ENCODE data around the gene TRAPPC14. TPM values are rescaled to one million over a fixed set of nuclear protein-coding genes. Genes with fewer than 3 reads are reported as not detected.
A peak's percentile ranks its signal among the peaks of the same experiment; 100 is the strongest.

TRAPPC14 gene
- total and polyA plus RNA-seq, 4 experiments from 2014 or later = 1.4 to 73.0 (median 37.1) TPM

- intact Hi-C loops (cut with micrococcal nuclease) = loop anchor here (2.0 kb wide), 1 partner anchor 18 kb away; the partner anchor contains the start of gene LAMTOR4
- peaks cover 54 to 88% (median 70%) of the 10 kb centered on the region in 4 donors for H3K4me1 Mint-ChIP-seq
- H3K36me3 Mint-ChIP-seq = peaks cover 0 to 4% of the 10 kb centered on the region in 2 donors
- peak overlapping the region; percentile 87 to 94 (median 90) for H3K4me3 Mint-ChIP-seq
- CTCF ChIA-PET (ENCODE audit: partially characterized antibody) = interaction anchor here (0.8 to 2.6 kb wide), 9 partner anchors 9 to 51 kb away, joined by 3 to 13 read pairs (median 5); partner anchors contain the start of gene GPC2
- POLR2A ChIA-PET (ENCODE audit: partially characterized antibody) = interaction anchor here (0.8 to 6.9 kb wide), 9 partner anchors 10 to 66 kb away, joined by 3 to 95 read pairs (median 6); partner anchors contain the start of genes AP4M1, GPC2, LAMTOR4 and MCM7
- peaks cover 0 to 2% (median 0%) of the 10 kb centered on the region in 8 donors for H3K9me3 Mint-ChIP-seq
- H3K27ac ChIP-seq (ENCODE audit: low read depth, low read length) = peak overlapping the region; percentile 29
- H3K36me3 ChIP-seq (ENCODE audit: insufficient read depth, low read length) = no peaks in the 10 kb centered on the region
- no peak for DNase-seq
- H3K4me3 ChIP-seq (ENCODE audit: low read length in 2 of 2) = peak overlapping the region in 1 of 2 donors; percentile 38
- no peaks in the 10 kb centered on the region for H3K27me3 ChIP-seq (ENCODE audit: insufficient read depth, low read length)
- H3K9me3 ChIP-seq (ENCODE audit: control insufficient read depth in 1 of 2, low read length in 2 of 2) = no peaks in the 10 kb centered on the region
- peaks cover 2 to 4% of the 10 kb centered on the region in 2 donors for H3K27me3 Mint-ChIP-seq
- H3K27ac Mint-ChIP-seq = peak overlapping the region; percentile 81 to 96 (median 91)
- H3K4me1 ChIP-seq (ENCODE audit: insufficient read depth, low read length) = peaks cover 84% of the 10 kb centered on the region
Measured at GRCh38 chr7:100166970-100167911, 8.7 kb upstream of the TRAPPC14 start.

GRCh38 chr7:100166317-100166940 lies 7.9 kb upstream of the TRAPPC14 start:
- Histone ChIP-seq H3K9me3 (ENCODE audit: control insufficient read depth in 1 of 2, low read length in 2 of 2) (no peaks in the 10 kb centered on the region), H3K27ac (ENCODE audit: low read depth, low read length) (peak overlapping the region; percentile 29), H3K27me3 (ENCODE audit: insufficient read depth, low read length) (no peaks in the 10 kb centered on the region), H3K4me1 (ENCODE audit: insufficient read depth, low read length) (peaks cover 79% of the 10 kb centered on the region), H3K4me3 (ENCODE audit: low read length in 2 of 2) (peak overlapping the region in 1 of 2 donors; percentile 4), H3K36me3 (ENCODE audit: insufficient read depth, low read length) (no peaks in the 10 kb centered on the region)
- Mint-ChIP-seq H3K4me3 (peak overlapping the region; percentile 84 to 94 (median 89)), H3K36me3 (peaks cover 0 to 4% of the 10 kb centered on the region in 2 donors), H3K9me3 (peaks cover 0 to 2% (median 0%) of the 10 kb centered on the region in 8 donors), H3K27me3 (peaks cover 0 to 4% of the 10 kb centered on the region in 2 donors), H3K27ac (peak overlapping the region; percentile 81 to 96 (median 92)), H3K4me1 (peaks cover 54 to 87% (median 69%) of the 10 kb centered on the region in 4 donors)
- POLR2A ChIA-PET (ENCODE audit: partially characterized antibody) = interaction anchor here (0.5 to 6.9 kb wide), 8 partner anchors 9 to 100 kb away, joined by 3 to 95 read pairs (median 9); partner anchors contain the start of genes GPC2, LAMTOR4, STAG3 and TRAPPC14
- intact Hi-C loops (cut with micrococcal nuclease) = loop anchor here (2.0 kb wide), 1 partner anchor 18 kb away; the partner anchor contains the start of gene LAMTOR4
- CTCF ChIA-PET (ENCODE audit: partially characterized antibody) = interaction anchor here (0.8 to 2.6 kb wide), 8 partner anchors 10 to 51 kb away, joined by 3 to 13 read pairs (median 5); partner anchors contain the start of gene GPC2
- DNase-seq = peak; percentile 42 to 65 (median 53)

GRCh38 chr7:100163871-100164270 lies 5.3 kb upstream of the TRAPPC14 start:
- Mint-ChIP-seq H3K4me3 (peak overlapping the region in 5 of 8 donors; percentile 25 to 81 (median 47)), H3K9me3 (peaks cover 0 to 2% (median 0%) of the 10 kb centered on the region in 8 donors), H3K36me3 (peaks cover 0 to 5% of the 10 kb centered on the region in 2 donors), H3K27ac (peak overlapping the region; percentile 84 to 97 (median 92)), H3K4me1 (peaks cover 49 to 85% (median 59%) of the 10 kb centered on the region in 4 donors), H3K27me3 (no peaks in the 10 kb centered on the region)
- Histone ChIP-seq H3K27ac (ENCODE audit: low read depth, low read length) (peak overlapping the region; percentile 31), H3K4me1 (ENCODE audit: insufficient read depth, low read length) (peaks cover 61% of the 10 kb centered on the region), H3K4me3 (ENCODE audit: low read length in 2 of 2) (peak overlapping the region in 1 of 2 donors; percentile 30), H3K9me3 (ENCODE audit: control insufficient read depth in 1 of 2, low read length in 2 of 2) (no peaks in the 10 kb centered on the region), H3K36me3 (ENCODE audit: insufficient read depth, low read length) (no peaks in the 10 kb centered on the region), H3K27me3 (ENCODE audit: insufficient read depth, low read length) (no peaks in the 10 kb centered on the region)
- intact Hi-C loops (cut with micrococcal nuclease) = no loop called here
- CTCF ChIA-PET (ENCODE audit: partially characterized antibody) = interaction anchor here (0.7 to 2.0 kb wide), 5 partner anchors 16 to 36 kb away, joined by 3 to 6 read pairs (median 3); no protein-coding TSS in a partner anchor
- no peak for DNase-seq
- POLR2A ChIA-PET (ENCODE audit: partially characterized antibody) = interaction anchor here (0.9 to 6.9 kb wide), 8 partner anchors 8 to 58 kb away, joined by 3 to 95 read pairs (median 4); partner anchors contain the start of genes GPC2, LAMTOR4 and STAG3

- Mint-ChIP-seq H3K4me3 (peak overlapping the region; percentile 59 to 83 (median 78)), H3K36me3 (peaks cover 0 to 4% of the 10 kb centered on the region in 2 donors), H3K27ac (peak overlapping the region; percentile 83 to 97 (median 92)), H3K27me3 (no peaks in the 10 kb centered on the region), H3K9me3 (peaks cover 0 to 2% (median 0%) of the 10 kb centered on the region in 8 donors), H3K4me1 (peaks cover 42 to 82% (median 52%) of the 10 kb centered on the region in 4 donors)
- H3K27ac ChIP-seq (ENCODE audit: low read depth, low read length) = peak overlapping the region; percentile 31
- no peaks in the 10 kb centered on the region for H3K36me3 ChIP-seq (ENCODE audit: insufficient read depth, low read length)
- H3K4me3 ChIP-seq (ENCODE audit: low read length in 2 of 2) = peak overlapping the region in 1 of 2 donors; percentile 30
- H3K9me3 ChIP-seq (ENCODE audit: control insufficient read depth in 1 of 2, low read length in 2 of 2) = no peaks in the 10 kb centered on the region
- ChIA-PET POLR2A (ENCODE audit: partially characterized antibody) (interaction anchor here (0.6 to 6.9 kb wide), 9 partner anchors 9 to 59 kb away, joined by 3 to 95 read pairs (median 5); partner anchors contain the start of genes GPC2, LAMTOR4, PVRIG and STAG3), CTCF (ENCODE audit: partially characterized antibody) (interaction anchor here (0.7 to 2.0 kb wide), 5 partner anchors 15 to 35 kb away, joined by 3 to 6 read pairs (median 3); no protein-coding TSS in a partner anchor)
- peaks cover 55% of the 10 kb centered on the region for H3K4me1 ChIP-seq (ENCODE audit: insufficient read depth, low read length)
- no peaks in the 10 kb centered on the region for H3K27me3 ChIP-seq (ENCODE audit: insufficient read depth, low read length)
- intact Hi-C loops (cut with micrococcal nuclease) = no loop called here
- DNase-seq = peak in 4 of 5 donors; percentile 40 to 56 (median 45)
Measured at GRCh38 chr7:100163006-100163531, 4.5 kb upstream of the TRAPPC14 start.

GRCh38 chr7:100160067-100160466 lies 1.5 kb upstream of the TRAPPC14 start:
- DNase-seq = no peak
- H3K4me1 ChIP-seq (ENCODE audit: insufficient read depth, low read length) = peaks cover 54% of the 10 kb centered on the region
- H3K4me3 ChIP-seq (ENCODE audit: low read length in 2 of 2) = no peak overlapping the region
- CTCF ChIA-PET (ENCODE audit: partially characterized antibody) = interaction anchor here (1.5 to 2.3 kb wide), 2 partner anchors 30 to 58 kb away, joined by 7 to 8 read pairs; no protein-coding TSS in a partner anchor
- H3K9me3 ChIP-seq (ENCODE audit: control insufficient read depth in 1 of 2, low read length in 2 of 2) = no peaks in the 10 kb centered on the region
- H3K36me3 Mint-ChIP-seq = peaks cover 4 to 25% of the 10 kb centered on the region in 2 donors
- peaks cover 30 to 79% (median 47%) of the 10 kb centered on the region in 4 donors for H3K4me1 Mint-ChIP-seq
- POLR2A ChIA-PET (ENCODE audit: partially characterized antibody) = interaction anchor here (1.5 to 6.4 kb wide), 5 partner anchors 8 to 57 kb away, joined by 4 to 73 read pairs (median 30); partner anchors contain the start of genes GAL3ST4, GPC2, LAMTOR4 and STAG3
- intact Hi-C loops (cut with micrococcal nuclease) = no loop called here
- H3K36me3 ChIP-seq (ENCODE audit: insufficient read depth, low read length) = peaks cover 13% of the 10 kb centered on the region
- no peaks in the 10 kb centered on the region for H3K27me3 Mint-ChIP-seq
- peak overlapping the region in 4 of 7 donors; percentile 23 to 84 (median 36) for H3K27ac Mint-ChIP-seq
- no peaks in the 10 kb centered on the region for H3K9me3 Mint-ChIP-seq
- H3K27me3 ChIP-seq (ENCODE audit: insufficient read depth, low read length) = no peaks in the 10 kb centered on the region
- peak overlapping the region in 6 of 8 donors; percentile 33 to 86 (median 62) for H3K4me3 Mint-ChIP-seq
- no peak overlapping the region for H3K27ac ChIP-seq (ENCODE audit: low read depth, low read length)

GRCh38 chr7:100159099-100159623 lies 638 bp upstream of the TRAPPC14 start:
- peak overlapping the region; percentile 83 to 93 (median 86) for H3K27ac Mint-ChIP-seq
- POLR2A ChIA-PET (ENCODE audit: partially characterized antibody) = interaction anchor here (1.0 to 6.4 kb wide), 8 partner anchors 9 to 62 kb away, joined by 3 to 73 read pairs (median 14); partner anchors contain the start of genes GAL3ST4, GPC2, LAMTOR4 and PVRIG
- intact Hi-C loops (cut with micrococcal nuclease) = no loop called here
- H3K4me1 Mint-ChIP-seq = peaks cover 31 to 79% (median 46%) of the 10 kb centered on the region in 4 donors
- CTCF ChIA-PET (ENCODE audit: partially characterized antibody) = interaction anchor here (0.7 to 2.3 kb wide), 4 partner anchors 11 to 59 kb away, joined by 3 to 8 read pairs (median 5); partner anchors contain the start of gene LAMTOR4
- H3K27me3 ChIP-seq (ENCODE audit: insufficient read depth, low read length) = no peaks in the 10 kb centered on the region
- no peaks in the 10 kb centered on the region for H3K9me3 ChIP-seq (ENCODE audit: control insufficient read depth in 1 of 2, low read length in 2 of 2)
- peak overlapping the region; percentile 52 to 74 for H3K4me3 ChIP-seq (ENCODE audit: low read length in 2 of 2)
- H3K27me3 Mint-ChIP-seq = no peaks in the 10 kb centered on the region
- H3K4me3 Mint-ChIP-seq = peak overlapping the region; percentile 79 to 86 (median 84)
- peak overlapping the region; percentile 80 for H3K27ac ChIP-seq (ENCODE audit: low read depth, low read length)
- H3K4me1 ChIP-seq (ENCODE audit: insufficient read depth, low read length) = peaks cover 51% of the 10 kb centered on the region
- peaks cover 15% of the 10 kb centered on the region for H3K36me3 ChIP-seq (ENCODE audit: insufficient read depth, low read length)
- H3K36me3 Mint-ChIP-seq = peaks cover 4 to 29% of the 10 kb centered on the region in 2 donors
- no peaks in the 10 kb centered on the region for H3K9me3 Mint-ChIP-seq
- DNase-seq = no peak

Measured in CD4-positive, alpha-beta memory T cell (primary cell).